H9 (cell line): ENCODE data around the gene TLK1. TPM values are rescaled to one million over a fixed set of nuclear protein-coding genes. Genes with fewer than 3 reads are reported as not detected.

ENCODE experiments used
- DNase-seq: peaks from one replicate; pipeline ENCODE4 v3.0.0-alpha.2; 2017
- H2AFZ ChIP-seq: one replicate; pipeline ENCODE4 v1.6.1; 2013; ENCODE audit warnings: mild to moderate bottlenecking, low read length, control low read depth, moderate library complexity
- H2AK5ac ChIP-seq: 2 replicates; pipeline ENCODE4 v1.6.1; 2013; ENCODE audit warnings: low read length, control low read depth, mixed read lengths; ENCODE audit not compliant: insufficient read length
- H2BK120ac ChIP-seq: one replicate; pipeline ENCODE4 v1.6.1; 2013; ENCODE audit warnings: low read depth, mild to moderate bottlenecking, low read length, control low read depth, inconsistent platforms; ENCODE audit not compliant: poor library complexity, severe bottlenecking
- H2BK12ac ChIP-seq: 2 replicates; pipeline ENCODE4 v1.6.1; 2013; ENCODE audit warnings: low read length, control low read depth, mixed read lengths, low read depth; ENCODE audit not compliant: insufficient read length
- H2BK15ac ChIP-seq: 2 replicates; pipeline ENCODE4 v1.6.1; 2013; ENCODE audit warnings: low read depth, low read length, control low read depth
- H2BK20ac ChIP-seq: one replicate; pipeline ENCODE4 v1.6.1; 2013; ENCODE audit warnings: low read depth, mild to moderate bottlenecking, low read length, control low read depth, inconsistent platforms; ENCODE audit not compliant: poor library complexity, severe bottlenecking
- H2BK5ac ChIP-seq: 2 replicates; pipeline ENCODE4 v1.6.1; 2013; ENCODE audit warnings: low read length, control low read depth, mixed read lengths; ENCODE audit not compliant: insufficient read length
- H3K14ac ChIP-seq: 2 replicates; pipeline ENCODE4 v1.6.1; 2013; ENCODE audit warnings: low read length, control low read depth; ENCODE audit not compliant: insufficient read depth
- H3K18ac ChIP-seq: 2 replicates; pipeline ENCODE4 v1.6.1; 2013; ENCODE audit warnings: low read depth, mild to moderate bottlenecking, mixed read lengths, low read length, control low read depth; ENCODE audit not compliant: insufficient read length
- H3K23ac ChIP-seq: 2 replicates; pipeline ENCODE4 v1.6.1; 2013; ENCODE audit warnings: low read length, control low read depth, mixed read lengths, low read depth; ENCODE audit not compliant: insufficient read length
- H3K23me2 ChIP-seq: 2 replicates; pipeline ENCODE4 v1.6.1; 2013; ENCODE audit warnings: low read depth, mild to moderate bottlenecking, mixed read lengths, low read length, control low read depth; ENCODE audit not compliant: insufficient read length, poor library complexity, severe bottlenecking
- H3K27ac ChIP-seq: 2 replicates; pipeline ENCODE4 v1.5.1; 2013; ENCODE audit warnings: low read length, control low read depth, mixed read lengths, low read depth; ENCODE audit not compliant: insufficient read length
- H3K27me3 ChIP-seq: 2 replicates; pipeline ENCODE4 v1.6.1; 2013; ENCODE audit warnings: low read length, control low read depth, inconsistent platforms; ENCODE audit not compliant: insufficient read depth
- H3K4ac ChIP-seq: 2 replicates; pipeline ENCODE4 v1.6.1; 2013; ENCODE audit warnings: low read depth, mild to moderate bottlenecking, control low read depth, inconsistent platforms, low read length, moderate library complexity
- H3K4me1 ChIP-seq: 2 replicates; pipeline ENCODE4 v1.6.1; 2013; ENCODE audit warnings: low read length, control low read depth, inconsistent platforms; ENCODE audit not compliant: insufficient read depth
- H3K4me2 ChIP-seq: 2 replicates; pipeline ENCODE4 v1.6.1; 2013; ENCODE audit warnings: low read length, control low read depth, mixed read lengths; ENCODE audit not compliant: insufficient read length, insufficient read depth
- H3K56ac ChIP-seq: 2 replicates; pipeline ENCODE4 v1.6.1; 2013; ENCODE audit warnings: low read depth, mild to moderate bottlenecking, mixed read lengths, low read length, control low read depth; ENCODE audit not compliant: insufficient read length
- H3K79me1 ChIP-seq: 2 replicates; pipeline ENCODE4 v1.6.1; 2013; ENCODE audit warnings: low read depth, mild to moderate bottlenecking, moderate library complexity, low read length, control low read depth, inconsistent platforms; ENCODE audit not compliant: insufficient read depth, poor library complexity, severe bottlenecking
- H3K79me2 ChIP-seq: 2 replicates; pipeline ENCODE4 v1.6.1; 2013; ENCODE audit warnings: low read length, control low read depth, inconsistent platforms; ENCODE audit not compliant: insufficient read depth
- H3K9ac ChIP-seq: 2 replicates; pipeline ENCODE4 v1.6.1; 2013; ENCODE audit warnings: low read length, control low read depth, mixed read lengths; ENCODE audit not compliant: insufficient read length; ENCODE audit errors: extremely low read depth
- H3K9me3 ChIP-seq: one replicate; pipeline ENCODE4 v1.6.1; 2013; ENCODE audit warnings: low read depth, low read length, inconsistent platforms; ENCODE audit not compliant: control insufficient read depth
- H3T11ph ChIP-seq: one replicate; pipeline ENCODE4 v1.6.1; 2013; ENCODE audit warnings: mild to moderate bottlenecking, low read length, control low read depth, inconsistent platforms
- H4K20me1 ChIP-seq: one replicate; pipeline ENCODE4 v1.6.1; 2013; ENCODE audit not compliant: control insufficient read depth, insufficient read length, insufficient read depth
- H4K5ac ChIP-seq: 2 replicates; pipeline ENCODE4 v1.6.1; 2013; ENCODE audit warnings: low read depth, mild to moderate bottlenecking, mixed read lengths, low read length, control low read depth; ENCODE audit not compliant: insufficient read length
- H4K8ac ChIP-seq: replicated peaks from 2 replicates; pipeline ENCODE4 v1.6.1; 2013; ENCODE audit warnings: low read length, control low read depth, mixed read lengths, low read depth; ENCODE audit not compliant: insufficient read length
- H4K91ac ChIP-seq: 2 replicates; pipeline ENCODE4 v1.6.1; 2013; ENCODE audit warnings: low read depth, mild to moderate bottlenecking, moderate library complexity, mixed read lengths, low read length, control low read depth; ENCODE audit not compliant: insufficient read length
- H3K27ac Mint-ChIP-seq, 3 experiments: 2 replicates in 2 of 3; 3 replicates in 1 of 3; pipeline ENCODE4 v1.8.0; 2020 to 2021; ENCODE audit warnings: mixed read lengths in 3 of 3, mild to moderate bottlenecking in 1 of 3, moderate library complexity in 1 of 3
- H3K27me3 Mint-ChIP-seq: 2 replicates; pipeline ENCODE4 v1.8.0; 2021; ENCODE audit warnings: low read depth, mild to moderate bottlenecking, moderate library complexity, mixed read lengths
- H3K36me3 Mint-ChIP-seq, 3 experiments: 2 replicates in 2 of 3; 3 replicates in 1 of 3; pipeline ENCODE4 v1.8.0; 2020 to 2021; ENCODE audit warnings: low read depth in 3 of 3, mixed read lengths in 3 of 3; ENCODE audit not compliant: insufficient read depth in 1 of 3
- H3K4me1 Mint-ChIP-seq, 2 experiments: 2 replicates each; pipeline ENCODE4 v1.8.0; 2020; ENCODE audit warnings: mixed read lengths in 2 of 2
- H3K4me3 Mint-ChIP-seq, 2 experiments: 2 replicates in 1 of 2; 3 replicates in 1 of 2; pipeline ENCODE4 v1.8.0; 2020 to 2021; ENCODE audit warnings: mild to moderate bottlenecking in 2 of 2, mixed read lengths in 2 of 2, moderate library complexity in 1 of 2
- H3K9me3 Mint-ChIP-seq, 2 experiments: 2 replicates in 1 of 2; 3 replicates in 1 of 2; pipeline ENCODE4 v1.8.0; 2020; ENCODE audit warnings: mild to moderate bottlenecking in 2 of 2, mixed read lengths in 2 of 2, moderate library complexity in 1 of 2
- CTCF ChIP-seq: fragments of 200-600 bp; sonication (generic); conservative IDR thresholded peaks from 3 replicates; pipeline ENCODE4 v1.8.0; 2021; ENCODE audit warnings: antibody characterized with exemption, mild to moderate bottlenecking
- WGBS: extraction: QIAGEN DNeasy Blood & Tissue Kit; methylation state at CpG from one replicate; pipeline ENCODE4 v1.1.7; 2013; ENCODE audit warnings: missing lambda C conversion rate, low lambda C conversion rate, mixed read lengths; ENCODE audit not compliant: insufficient read length; ENCODE audit errors: extremely low coverage; 5-methylcytosine and 5-hydroxymethylcytosine counted together
- total RNA-seq: library from RNA; stranded (reverse); gene quantifications from 2 replicates; pipeline ENCODE4 v1.2.1, GENCODE V29; 2021

The TLK1 gene
- total RNA-seq, 1 experiment from 2014 or later: 112 TPM

- H2AK5ac ChIP-seq: no peak overlapping the region
- Mint-ChIP-seq H3K36me3 (peaks cover 20 to 65% (median 57%) of the 10 kb centered on the region in 3 experiments; a peak in 6 of 7 replicates), H3K27me3 (no peaks in the 10 kb centered on the region), H3K4me3 (no peak overlapping the region), H3K9me3 (no peaks in the 10 kb centered on the region), H3K27ac (peak overlapping the region in 2 of 3 experiments; percentile 59 to 91; a peak in 4 of 7 replicates), H3K4me1 (peaks cover 12 to 17% of the 10 kb centered on the region in 2 experiments)
- H2AFZ ChIP-seq: no peak overlapping the region
- no peak overlapping the region for H3T11ph ChIP-seq
- no peak for DNase-seq
- H3K79me1 ChIP-seq: no peaks in the 10 kb centered on the region
- no peak overlapping the region for H4K91ac ChIP-seq
- no peak overlapping the region for H2BK12ac ChIP-seq
- no peak overlapping the region for H3K4me2 ChIP-seq
- no peak overlapping the region for H2BK5ac ChIP-seq
- WGBS: no CpG with 5 or more reads among the region's 3 CpGs
- no peak for TF ChIP-seq CTCF
- H2BK20ac ChIP-seq: no peak overlapping the region
- no peak overlapping the region for H3K23ac ChIP-seq
- no peaks in the 10 kb centered on the region for H3K4me1 ChIP-seq
- no peaks in the 10 kb centered on the region for H3K9me3 ChIP-seq
- no peak overlapping the region for H3K14ac ChIP-seq
- no peaks in the 10 kb centered on the region for H3K27me3 ChIP-seq
- H3K9ac ChIP-seq: no peak overlapping the region
- H3K79me2 ChIP-seq: 0 out of 2 replicates have a peak, but pooled peaks cover 2% of the 10 kb centered on the region
- no peaks in the 10 kb centered on the region for H3K23me2 ChIP-seq
- no peak overlapping the region for H4K5ac ChIP-seq
- H2BK120ac ChIP-seq: no peak overlapping the region
- H3K56ac ChIP-seq: no peak overlapping the region
- no peak overlapping the region for H4K8ac ChIP-seq
- H3K27ac ChIP-seq: no peak overlapping the region
- no peak overlapping the region for H3K4ac ChIP-seq
- no peaks in the 10 kb centered on the region for H4K20me1 ChIP-seq
- no peak overlapping the region for H2BK15ac ChIP-seq
- no peak overlapping the region for H3K18ac ChIP-seq
Measured at GRCh38 chr2:171046048-171046560, 114.6 kb downstream of the TLK1 start.
